ENCODE results near the gene NHSL2.

DNA sequence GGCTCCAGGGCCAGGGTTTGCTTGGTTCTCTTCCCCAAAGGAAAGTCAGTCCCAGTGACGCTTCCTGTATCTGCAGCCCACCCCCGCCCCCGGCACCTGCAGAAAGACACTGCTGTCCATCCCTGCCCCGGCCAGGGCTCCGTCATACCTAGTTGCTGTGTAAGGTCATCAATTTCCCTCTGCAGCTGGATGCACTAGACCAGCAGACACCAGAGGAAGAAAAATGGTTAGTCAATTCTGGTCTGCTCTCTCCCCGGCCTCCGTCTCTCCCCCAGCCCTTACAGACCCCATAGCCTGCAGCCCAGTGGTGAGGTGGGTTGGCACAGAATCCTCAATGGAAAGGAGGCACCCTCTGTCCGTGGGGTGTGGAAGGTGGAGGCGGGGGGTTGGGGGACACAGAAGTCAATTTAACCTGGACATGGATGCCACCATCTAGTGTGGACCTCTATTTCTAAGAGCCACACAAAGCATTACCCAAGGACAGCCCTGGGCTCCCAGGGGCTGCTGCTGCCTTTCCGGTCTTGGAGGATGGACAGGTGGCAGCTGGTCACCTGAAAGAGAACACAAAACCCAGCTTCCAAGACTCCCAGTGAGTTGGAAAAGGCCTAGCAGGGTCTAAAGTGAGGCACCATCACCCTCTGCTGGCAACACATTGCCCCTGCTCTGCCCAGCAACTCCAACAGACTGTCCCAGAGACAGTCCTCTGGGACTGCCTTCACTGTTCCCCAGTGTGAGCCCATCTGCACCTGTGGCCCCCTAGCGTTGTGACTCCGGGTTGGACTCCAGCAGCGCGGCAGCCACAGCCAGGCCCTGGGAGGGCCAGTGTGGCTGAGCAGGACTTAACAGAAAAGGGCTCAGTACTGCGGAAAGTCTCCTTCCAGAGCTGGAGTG, 40.2 kb upstream of the NHSL2 start:
- TF ChIP-seq POLR2A (IDR thresholded peaks at IDR 0.05) = no peak
- TF ChIP-seq, protein P1, sequence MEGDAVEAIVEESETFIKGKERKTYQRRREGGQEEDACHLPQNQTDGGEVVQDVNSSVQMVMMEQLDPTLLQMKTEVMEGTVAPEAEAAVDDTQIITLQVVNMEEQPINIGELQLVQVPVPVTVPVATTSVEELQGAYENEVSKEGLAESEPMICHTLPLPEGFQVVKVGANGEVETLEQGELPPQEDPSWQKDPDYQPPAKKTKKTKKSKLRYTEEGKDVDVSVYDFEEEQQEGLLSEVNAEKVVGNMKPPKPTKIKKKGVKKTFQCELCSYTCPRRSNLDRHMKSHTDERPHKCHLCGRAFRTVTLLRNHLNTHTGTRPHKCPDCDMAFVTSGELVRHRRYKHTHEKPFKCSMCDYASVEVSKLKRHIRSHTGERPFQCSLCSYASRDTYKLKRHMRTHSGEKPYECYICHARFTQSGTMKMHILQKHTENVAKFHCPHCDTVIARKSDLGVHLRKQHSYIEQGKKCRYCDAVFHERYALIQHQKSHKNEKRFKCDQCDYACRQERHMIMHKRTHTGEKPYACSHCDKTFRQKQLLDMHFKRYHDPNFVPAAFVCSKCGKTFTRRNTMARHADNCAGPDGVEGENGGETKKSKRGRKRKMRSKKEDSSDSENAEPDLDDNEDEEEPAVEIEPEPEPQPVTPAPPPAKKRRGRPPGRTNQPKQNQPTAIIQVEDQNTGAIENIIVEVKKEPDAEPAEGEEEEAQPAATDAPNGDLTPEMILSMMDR (IDR thresholded peaks at IDR 0.05) = no peak

All from thyroid gland (tissue), 4 donors.